ENCODE results near the gene GALNT9. TPM values are rescaled to one million over a fixed set of nuclear protein-coding genes. Genes with fewer than 3 reads are reported as not detected.

Gene GALNT9
- total RNA-seq, 1 experiment from 2014 or later, result 0.45 TPM

- CTCF ChIA-PET, result interaction anchor here (0.6 kb wide), 1 partner anchor 180 kb away, joined by 3 read pairs; no protein-coding TSS in a partner anchor
- no peaks in the 10 kb centered on the region; the same call in 1 of the 2 replicates for H3K9me3 ChIP-seq
- no peaks in the 10 kb centered on the region for H3K36me3 Mint-ChIP-seq (ENCODE audit: insufficient read depth, unreplicated experiment)
Measured at GRCh38 chr12:132338781-132339180, 9.4 kb upstream of the GALNT9 start.

GRCh38 chr12:132338311-132338710 is 8.9 kb upstream of the GALNT9 start:
- Mint-ChIP-seq H3K9me3 (ENCODE audit: unreplicated experiment) (peaks cover 11% of the 10 kb centered on the region), H3K27me3 (ENCODE audit: insufficient read depth, unreplicated experiment) (peaks cover 21% of the 10 kb centered on the region), H3K4me3 (ENCODE audit: unreplicated experiment) (no peak overlapping the region), H3K4me1 (ENCODE audit: low read depth, unreplicated experiment) (no peaks in the 10 kb centered on the region), H3K27ac (ENCODE audit: unreplicated experiment) (no peak overlapping the region), H3K36me3 (ENCODE audit: insufficient read depth, unreplicated experiment) (no peaks in the 10 kb centered on the region)
- Histone ChIP-seq H3K27me3 (replicated peaks; ENCODE audit: control insufficient read depth, insufficient read depth, low read length) (no peaks in the 10 kb centered on the region), H3K4me1 (no peaks in the 10 kb centered on the region), H3K9me3 (no peaks in the 10 kb centered on the region; the same call in 1 of the 2 replicates), H3K4me3 (ENCODE audit: low read depth, low read length) (no peak overlapping the region), H3K36me3 (ENCODE audit: control insufficient read depth, insufficient read depth, low read length) (no peaks in the 10 kb centered on the region)
- CTCF ChIA-PET, result interaction anchor here (0.6 kb wide), 1 partner anchor 179 kb away, joined by 3 read pairs; no protein-coding TSS in a partner anchor
- intact Hi-C loops (cut with micrococcal nuclease; ENCODE audit: unreplicated experiment), result no loop called here
- POLR2A ChIA-PET, result no interaction called here
- DNase-seq, result no peak
- no TSS peak for BruUV-seq (replicated peaks)
- TF ChIP-seq, protein P1, sequence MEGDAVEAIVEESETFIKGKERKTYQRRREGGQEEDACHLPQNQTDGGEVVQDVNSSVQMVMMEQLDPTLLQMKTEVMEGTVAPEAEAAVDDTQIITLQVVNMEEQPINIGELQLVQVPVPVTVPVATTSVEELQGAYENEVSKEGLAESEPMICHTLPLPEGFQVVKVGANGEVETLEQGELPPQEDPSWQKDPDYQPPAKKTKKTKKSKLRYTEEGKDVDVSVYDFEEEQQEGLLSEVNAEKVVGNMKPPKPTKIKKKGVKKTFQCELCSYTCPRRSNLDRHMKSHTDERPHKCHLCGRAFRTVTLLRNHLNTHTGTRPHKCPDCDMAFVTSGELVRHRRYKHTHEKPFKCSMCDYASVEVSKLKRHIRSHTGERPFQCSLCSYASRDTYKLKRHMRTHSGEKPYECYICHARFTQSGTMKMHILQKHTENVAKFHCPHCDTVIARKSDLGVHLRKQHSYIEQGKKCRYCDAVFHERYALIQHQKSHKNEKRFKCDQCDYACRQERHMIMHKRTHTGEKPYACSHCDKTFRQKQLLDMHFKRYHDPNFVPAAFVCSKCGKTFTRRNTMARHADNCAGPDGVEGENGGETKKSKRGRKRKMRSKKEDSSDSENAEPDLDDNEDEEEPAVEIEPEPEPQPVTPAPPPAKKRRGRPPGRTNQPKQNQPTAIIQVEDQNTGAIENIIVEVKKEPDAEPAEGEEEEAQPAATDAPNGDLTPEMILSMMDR (IDR thresholded peaks at IDR 0.05; ENCODE audit: insufficient read depth in 1 of 2, low read depth in 1 of 2, low read length in 1 of 2, severe bottlenecking in 1 of 2, unreplicated experiment in 1 of 2), result no peak

More at GRCh38 chr12:132338781-132339180, 9.4 kb upstream of the GALNT9 start:
- POLR2A ChIA-PET, result no interaction called here
- TF ChIP-seq, protein P1 (IDR thresholded peaks at IDR 0.05; ENCODE audit: insufficient read depth in 1 of 2, low read depth in 1 of 2, low read length in 1 of 2, severe bottlenecking in 1 of 2, unreplicated experiment in 1 of 2), result no peak
- Mint-ChIP-seq H3K27ac (ENCODE audit: unreplicated experiment) (no peak overlapping the region), H3K4me3 (ENCODE audit: unreplicated experiment) (no peak overlapping the region), H3K9me3 (ENCODE audit: unreplicated experiment) (peaks cover 11% of the 10 kb centered on the region), H3K4me1 (ENCODE audit: low read depth, unreplicated experiment) (no peaks in the 10 kb centered on the region), H3K27me3 (ENCODE audit: insufficient read depth, unreplicated experiment) (peaks cover 21% of the 10 kb centered on the region)
- H3K36me3 ChIP-seq (ENCODE audit: control insufficient read depth, insufficient read depth, low read length), result no peaks in the 10 kb centered on the region
- no peaks in the 10 kb centered on the region for H3K4me1 ChIP-seq
- H3K27me3 ChIP-seq (replicated peaks; ENCODE audit: control insufficient read depth, insufficient read depth, low read length), result no peaks in the 10 kb centered on the region
- no TSS peak for BruUV-seq (replicated peaks)
- DNase-seq, result no peak
- intact Hi-C loops (cut with micrococcal nuclease; ENCODE audit: unreplicated experiment), result no loop called here
- no peak overlapping the region for H3K4me3 ChIP-seq (ENCODE audit: low read depth, low read length)

- Mint-ChIP-seq H3K27ac (ENCODE audit: unreplicated experiment) (no peak overlapping the region), H3K9me3 (ENCODE audit: unreplicated experiment) (peaks cover 11% of the 10 kb centered on the region), H3K4me3 (ENCODE audit: unreplicated experiment) (no peak overlapping the region), H3K36me3 (ENCODE audit: insufficient read depth, unreplicated experiment) (no peaks in the 10 kb centered on the region), H3K4me1 (ENCODE audit: low read depth, unreplicated experiment) (no peaks in the 10 kb centered on the region), H3K27me3 (ENCODE audit: insufficient read depth, unreplicated experiment) (peaks cover 19% of the 10 kb centered on the region)
- H3K4me3 ChIP-seq (ENCODE audit: low read depth, low read length), result no peak overlapping the region
- POLR2A ChIA-PET, result no interaction called here
- no peaks in the 10 kb centered on the region; the same call in 1 of the 2 replicates for H3K9me3 ChIP-seq
- intact Hi-C loops (cut with micrococcal nuclease; ENCODE audit: unreplicated experiment), result no loop called here
- CTCF ChIA-PET, result no interaction called here
- BruUV-seq (replicated peaks), result no TSS peak
- no peak for DNase-seq
- TF ChIP-seq, protein P1 (IDR thresholded peaks at IDR 0.05; ENCODE audit: insufficient read depth in 1 of 2, low read depth in 1 of 2, low read length in 1 of 2, severe bottlenecking in 1 of 2, unreplicated experiment in 1 of 2), result no peak
- H3K4me1 ChIP-seq, result no peaks in the 10 kb centered on the region
- no peaks in the 10 kb centered on the region for H3K36me3 ChIP-seq (ENCODE audit: control insufficient read depth, insufficient read depth, low read length)
- H3K27me3 ChIP-seq (replicated peaks; ENCODE audit: control insufficient read depth, insufficient read depth, low read length), result no peaks in the 10 kb centered on the region
Measured at GRCh38 chr12:132337557-132337956, 8.2 kb upstream of the GALNT9 start.
